NCI-H2196 treated with DMSO at 0.1 percent for 48 hours (cell line): Measurements from ENCODE around the gene OGFR.

Source experiments
- DNase-seq: peaks from one replicate; lab custom pipeline; 2025; ENCODE audit not compliant: unreplicated experiment; lab: John Stamatoyannopoulos, UW

Gene OGFR

GRCh38 chr20:62856931-62857619 is 52.4 kb downstream of the OGFR start:
- no peak for DNase-seq

GRCh38 chr20:62858058-62858830 is 53.6 kb downstream of the OGFR start:
- no peak for DNase-seq

GRCh38 chr20:62859721-62860120 is 55.1 kb downstream of the OGFR start:
- DNase-seq = no peak

GRCh38 chr20:62860391-62860923 is 55.8 kb downstream of the OGFR start:
- DNase-seq = no peak

- no peak for DNase-seq
Observed at GRCh38 chr20:62860924-62861691, 56.5 kb downstream of the OGFR start.

- DNase-seq = peak; percentile 80
Observed at GRCh38 chr20:62861726-62862336, 57.2 kb downstream of the OGFR start, which contains the start of gene TCFL5. Gene TCFL5, minus strand, starts transcription at chr20:62861822. Its CDS starts 152 bp downstream, at chr20:62861670.
